SJSA1 (cell line): Measurements from ENCODE around the gene STX5. TPM values are rescaled to one million over a fixed set of nuclear protein-coding genes. Genes with fewer than 3 reads are reported as not detected.
"Not testable (repeated sequence)": the region's sequence is repeated elsewhere in the genome, so short reads cannot be mapped to it uniquely, and the experiment has no call there.

ENCODE experiments used
- DNase-seq, 2 experiments: peaks; one replicate each; pipeline ENCODE4 v3.0.0-alpha.2; 2015 to 2020; ENCODE audit warnings: low spot score in 2 of 2, low read depth in 1 of 2
- H3K27ac ChIP-seq: fragments of 250-450 bp; sonication (Bioruptor Pico); 2 replicates; pipeline ENCODE4 v1.5.1; 2020; ENCODE audit warnings: mild to moderate bottlenecking, moderate library complexity
- H3K27me3 ChIP-seq: fragments of 250-450 bp; sonication (Bioruptor Pico); replicated peaks from 2 replicates; pipeline ENCODE4 v1.5.1; 2020; ENCODE audit warnings: mild to moderate bottlenecking, moderate library complexity
- H3K36me3 ChIP-seq: fragments of 250-450 bp; sonication (Bioruptor Pico); 2 replicates; pipeline ENCODE4 v1.5.1; 2020; ENCODE audit warnings: mild to moderate bottlenecking
- H3K4me1 ChIP-seq: fragments of 250-450 bp; sonication (Bioruptor Pico); replicated peaks from 2 replicates; pipeline ENCODE4 v1.6.1; 2021; ENCODE audit warnings: mild to moderate bottlenecking
- H3K4me3 ChIP-seq: fragments of 250-450 bp; sonication (Bioruptor Pico); 2 replicates; pipeline ENCODE4 v1.5.1; 2020; ENCODE audit warnings: mild to moderate bottlenecking
- H3K9me3 ChIP-seq: fragments of 250-450 bp; sonication (Bioruptor Pico); replicated peaks from 2 replicates; pipeline ENCODE4 v1.5.1; 2020; ENCODE audit warnings: mild to moderate bottlenecking
- total RNA-seq: library from RNA; depleted of rRNA; stranded (reverse); fragments of >200 nt; shearing (Covaris generic); gene quantifications from 2 replicates; pipeline ENCODE4 v1.2.3, GENCODE V29; 2014

STX5 gene
- total RNA-seq, 1 experiment from 2014 or later, result 45.8 TPM

DNA sequence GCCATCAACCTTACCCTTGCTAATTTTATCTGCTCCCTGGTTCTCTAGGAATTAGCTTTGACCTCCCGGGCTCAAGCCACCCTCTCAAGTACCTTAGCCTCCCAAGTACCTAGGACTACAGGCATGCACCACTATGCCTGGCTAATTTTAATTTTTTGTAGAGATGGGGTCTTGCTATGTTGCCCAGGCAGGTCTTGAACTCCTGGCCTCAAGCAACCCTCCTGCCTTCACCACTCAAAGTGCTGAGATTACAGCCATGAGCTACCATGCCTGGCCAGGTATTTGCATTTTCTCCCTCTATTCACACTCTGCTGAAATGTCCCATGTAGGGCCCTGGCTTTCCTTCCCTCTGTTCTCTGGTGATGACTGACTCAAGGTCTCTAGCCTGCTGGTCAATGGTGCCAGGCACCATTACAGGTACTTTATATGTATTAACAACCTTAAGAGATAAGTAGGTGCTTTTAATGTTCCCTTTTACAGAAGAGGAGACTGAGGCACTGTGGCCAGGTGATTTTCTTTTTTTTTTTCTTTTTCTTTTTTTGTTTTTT, 16.0 kb upstream of the STX5 start:
- Histone ChIP-seq H3K4me3 (no peak overlapping the region), H3K27me3 (no peaks in the 10 kb centered on the region), H3K9me3 (no peaks in the 10 kb centered on the region), H3K36me3 (peaks cover 18% of the 10 kb centered on the region), H3K27ac (no peak overlapping the region), H3K4me1 (peaks cover 3% of the 10 kb centered on the region; the same call in 1 of the 2 replicates)
- DNase-seq, result no peak

DNA sequence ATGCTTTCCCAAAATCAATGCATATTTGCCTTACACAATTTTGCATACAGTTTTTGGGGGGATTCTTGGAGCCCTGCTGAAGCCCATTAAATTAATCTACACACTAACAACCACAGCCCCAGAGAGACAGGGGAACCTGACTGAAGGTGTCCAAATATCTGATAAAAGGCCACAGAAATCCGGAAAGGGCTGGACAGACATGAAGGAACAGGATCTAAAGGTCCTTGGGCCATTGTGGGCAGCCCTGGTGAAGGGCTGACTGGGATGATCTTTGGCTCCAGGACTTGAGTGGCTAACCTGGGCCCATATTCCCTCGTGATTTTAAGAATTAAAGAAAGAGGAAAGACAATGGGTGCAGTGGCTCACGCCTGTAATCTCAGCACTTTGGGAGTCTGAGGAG, 14.3 kb upstream of the STX5 start:
- Histone ChIP-seq H3K9me3 (no peaks in the 10 kb centered on the region), H3K27me3 (no peaks in the 10 kb centered on the region; the same call in 1 of the 2 replicates), H3K4me3 (no peak overlapping the region), H3K27ac (no peak overlapping the region), H3K4me1 (peaks cover 8% of the 10 kb centered on the region), H3K36me3 (peaks cover 2% of the 10 kb centered on the region; the same call in 1 of the 2 replicates)
- no peak for DNase-seq

DNA sequence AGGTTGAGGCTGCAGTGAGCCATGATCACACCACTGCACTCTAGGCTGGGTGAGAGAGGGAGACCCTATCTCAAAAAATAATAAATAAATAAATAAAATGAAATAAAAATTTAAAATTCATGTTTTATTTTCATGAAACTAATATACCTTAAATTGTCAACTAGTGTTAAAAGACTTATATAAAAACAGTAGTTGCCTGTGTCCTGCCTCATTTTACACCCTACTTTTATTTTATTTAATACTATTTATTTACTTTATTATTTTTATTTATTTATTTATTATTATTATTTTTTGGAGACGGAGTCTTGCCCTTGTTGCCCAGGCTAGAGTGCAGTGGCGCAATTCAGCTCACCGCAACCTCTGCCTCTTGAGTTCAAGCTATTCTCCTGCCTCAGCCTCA, 12.3 kb upstream of the STX5 start:
- Histone ChIP-seq H3K4me3 (no peak overlapping the region), H3K27me3 (no peaks in the 10 kb centered on the region; the same call in 1 of the 2 replicates), H3K4me1 (peaks cover 13% of the 10 kb centered on the region), H3K36me3 (peaks cover 2% of the 10 kb centered on the region), H3K9me3 (no peaks in the 10 kb centered on the region), H3K27ac (no peak overlapping the region)
- no peak for DNase-seq

DNA sequence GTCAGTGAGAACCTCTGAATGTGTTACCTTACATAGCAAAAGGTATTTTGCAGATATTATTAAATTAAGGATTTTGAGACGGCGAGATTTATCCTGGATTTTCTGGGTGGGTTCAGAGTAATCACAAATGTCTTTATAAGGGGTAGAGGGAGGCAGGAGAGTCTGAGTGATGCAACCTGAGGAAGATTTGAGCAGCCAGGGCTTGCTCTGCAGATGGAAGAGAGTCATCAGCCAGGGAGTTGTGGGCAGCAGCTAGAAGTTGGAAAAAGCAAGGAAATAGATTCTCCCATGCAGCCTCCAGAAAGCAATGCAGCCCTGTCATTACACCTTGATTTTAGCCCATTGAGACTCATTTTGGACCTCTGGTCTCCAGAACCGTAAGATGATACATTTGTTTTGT, 11.6 kb upstream of the STX5 start:
- Histone ChIP-seq H3K4me1 (peaks cover 13% of the 10 kb centered on the region), H3K27ac (no peak overlapping the region), H3K9me3 (no peaks in the 10 kb centered on the region), H3K27me3 (no peaks in the 10 kb centered on the region; the same call in 1 of the 2 replicates), H3K36me3 (peaks cover 5% of the 10 kb centered on the region), H3K4me3 (no peak overlapping the region)
- no peak for DNase-seq

DNA sequence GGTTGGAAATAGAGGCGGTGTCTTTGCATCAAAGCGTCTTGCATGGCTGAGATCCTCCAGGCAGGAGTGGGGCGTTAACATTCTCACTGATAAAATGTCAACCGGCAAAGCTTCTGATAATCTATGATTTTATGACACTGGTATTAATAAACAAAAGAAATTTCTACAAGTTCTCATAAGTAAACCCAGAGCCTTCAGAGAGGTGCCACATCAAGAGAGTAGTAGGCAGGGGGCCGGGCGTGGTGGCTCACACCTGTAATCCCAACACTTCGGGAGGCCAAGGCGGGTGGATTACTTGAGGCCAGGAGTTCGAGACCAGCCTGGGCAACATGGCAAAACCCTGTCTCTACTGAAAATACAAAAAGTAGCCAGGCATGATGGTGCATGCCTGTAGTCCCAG, 11.0 kb upstream of the STX5 start:
- peaks cover 16% of the 10 kb centered on the region for H3K4me1 ChIP-seq
- not testable (repeated sequence) for H3K27me3 ChIP-seq, DNase-seq, H3K27ac ChIP-seq, H3K9me3 ChIP-seq, H3K4me3 ChIP-seq, H3K36me3 ChIP-seq

DNA sequence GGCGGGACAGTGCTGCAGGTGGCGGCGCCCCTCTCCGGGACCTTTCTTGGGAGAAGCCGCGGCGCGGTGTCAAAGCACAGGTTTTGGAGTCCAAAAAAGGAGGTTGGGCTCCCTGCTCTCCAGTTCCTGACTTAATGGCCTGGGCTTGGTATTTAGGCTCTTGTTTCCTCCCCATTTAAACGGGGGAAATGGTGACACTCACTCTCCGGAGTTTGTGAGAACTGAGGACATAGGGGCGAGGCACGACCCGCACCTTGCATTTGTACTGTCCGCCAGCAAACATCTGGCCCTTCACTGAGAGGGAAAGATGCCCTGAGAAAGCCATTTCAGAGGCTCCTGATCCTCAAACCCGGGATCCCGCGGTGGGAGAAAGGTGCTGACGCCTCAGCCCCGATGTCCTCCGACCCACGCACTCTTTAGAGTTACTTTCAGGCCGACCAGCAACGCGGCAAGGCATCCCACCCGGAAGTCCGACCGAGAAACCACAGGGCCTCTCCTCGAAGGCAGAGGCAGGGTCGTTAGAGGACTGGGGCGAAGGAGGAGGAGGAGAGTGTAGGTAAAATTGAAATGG, 10.4 kb upstream of the STX5 start:
- Histone ChIP-seq H3K9me3 (no peaks in the 10 kb centered on the region), H3K27me3 (no peaks in the 10 kb centered on the region; the same call in 1 of the 2 replicates), H3K36me3 (peaks cover 5% of the 10 kb centered on the region), H3K4me3 (peak overlapping the region; percentile 29), H3K4me1 (peaks cover 16% of the 10 kb centered on the region), H3K27ac (peak overlapping the region; percentile 100)
- no peak for DNase-seq

DNA sequence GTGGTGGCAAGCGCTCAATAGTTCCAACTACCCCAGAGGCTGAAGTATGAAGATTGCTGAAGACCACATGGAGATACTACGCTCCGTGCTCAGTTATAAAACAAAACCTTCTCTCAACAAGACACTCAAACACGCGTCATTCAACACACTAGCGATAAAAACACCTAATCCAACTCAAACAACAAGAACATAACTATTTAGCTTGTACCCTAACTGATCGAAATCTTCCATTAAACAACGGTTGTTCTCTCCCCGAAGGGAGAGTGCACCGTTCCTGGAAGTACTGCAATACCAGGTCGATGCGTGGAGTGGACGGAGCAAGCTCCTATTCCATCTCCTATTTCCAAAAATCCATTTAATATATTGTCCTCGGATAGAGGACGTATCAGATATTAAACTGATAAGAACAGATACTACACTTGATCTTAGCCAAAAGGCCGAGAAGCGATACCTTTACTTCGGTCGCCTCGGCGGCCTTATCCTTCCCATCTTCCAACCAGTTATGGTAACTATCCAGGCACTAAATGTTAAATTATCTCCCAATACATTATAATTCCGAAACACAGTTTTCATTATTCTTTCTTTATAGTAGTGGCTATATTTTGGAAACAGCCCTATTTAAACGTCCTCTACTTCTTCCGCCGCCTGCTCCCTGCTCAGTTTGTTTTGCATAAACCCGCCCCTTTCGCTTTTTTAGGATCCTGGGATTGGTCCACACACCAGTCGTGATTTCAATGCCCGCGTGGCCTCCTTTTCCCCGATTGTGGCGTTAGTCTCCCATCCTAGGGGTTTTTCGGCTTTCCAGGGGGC, 9.7 kb upstream of the STX5 start:
- Histone ChIP-seq H3K36me3 (peaks cover 10% of the 10 kb centered on the region), H3K27ac (peak overlapping the region; percentile 100), H3K4me1 (peaks cover 16% of the 10 kb centered on the region), H3K4me3 (peak overlapping the region; percentile 29), H3K9me3 (no peaks in the 10 kb centered on the region), H3K27me3 (no peaks in the 10 kb centered on the region; the same call in 1 of the 2 replicates)
- peak; percentile 97 to 100 for DNase-seq

DNA sequence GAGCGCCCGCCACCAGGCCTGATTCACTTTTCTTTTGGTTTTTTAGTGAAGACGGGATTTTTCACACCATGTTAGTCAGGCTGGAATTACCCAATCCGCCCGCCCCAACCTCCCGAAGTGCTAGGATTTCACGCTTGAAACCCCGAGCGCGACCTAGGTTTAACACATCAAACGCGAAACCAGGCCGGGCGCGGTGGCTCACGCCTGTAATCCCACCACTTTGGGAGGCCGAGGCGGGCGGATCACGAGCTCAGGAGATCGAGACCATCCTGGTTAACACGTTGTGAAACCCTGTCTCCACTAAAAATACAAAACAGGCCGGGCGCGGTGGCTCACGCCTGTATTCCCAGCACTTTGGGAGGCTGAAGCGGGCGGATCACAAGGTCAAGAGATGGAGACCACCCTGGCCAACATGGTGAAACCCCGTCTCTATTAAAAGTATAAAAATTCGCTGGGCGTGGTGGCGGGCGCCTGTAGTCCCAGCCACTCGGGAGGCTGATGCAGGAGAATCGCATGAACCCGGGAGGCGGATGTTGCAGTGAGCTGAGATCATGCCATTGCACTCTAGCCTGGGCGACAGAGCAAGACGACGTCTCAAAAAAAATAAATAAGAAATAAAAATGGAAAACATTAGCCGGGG, 9.0 kb upstream of the STX5 start:
- H3K27me3 ChIP-seq, H3K9me3 ChIP-seq: not testable (repeated sequence)
- Histone ChIP-seq H3K36me3 (peaks cover 18% of the 10 kb centered on the region), H3K4me3 (peak overlapping the region; percentile 72), H3K27ac (peak overlapping the region; percentile 100), H3K4me1 (peaks cover 16% of the 10 kb centered on the region)
- DNase-seq, result peak; percentile 95 to 98

DNA sequence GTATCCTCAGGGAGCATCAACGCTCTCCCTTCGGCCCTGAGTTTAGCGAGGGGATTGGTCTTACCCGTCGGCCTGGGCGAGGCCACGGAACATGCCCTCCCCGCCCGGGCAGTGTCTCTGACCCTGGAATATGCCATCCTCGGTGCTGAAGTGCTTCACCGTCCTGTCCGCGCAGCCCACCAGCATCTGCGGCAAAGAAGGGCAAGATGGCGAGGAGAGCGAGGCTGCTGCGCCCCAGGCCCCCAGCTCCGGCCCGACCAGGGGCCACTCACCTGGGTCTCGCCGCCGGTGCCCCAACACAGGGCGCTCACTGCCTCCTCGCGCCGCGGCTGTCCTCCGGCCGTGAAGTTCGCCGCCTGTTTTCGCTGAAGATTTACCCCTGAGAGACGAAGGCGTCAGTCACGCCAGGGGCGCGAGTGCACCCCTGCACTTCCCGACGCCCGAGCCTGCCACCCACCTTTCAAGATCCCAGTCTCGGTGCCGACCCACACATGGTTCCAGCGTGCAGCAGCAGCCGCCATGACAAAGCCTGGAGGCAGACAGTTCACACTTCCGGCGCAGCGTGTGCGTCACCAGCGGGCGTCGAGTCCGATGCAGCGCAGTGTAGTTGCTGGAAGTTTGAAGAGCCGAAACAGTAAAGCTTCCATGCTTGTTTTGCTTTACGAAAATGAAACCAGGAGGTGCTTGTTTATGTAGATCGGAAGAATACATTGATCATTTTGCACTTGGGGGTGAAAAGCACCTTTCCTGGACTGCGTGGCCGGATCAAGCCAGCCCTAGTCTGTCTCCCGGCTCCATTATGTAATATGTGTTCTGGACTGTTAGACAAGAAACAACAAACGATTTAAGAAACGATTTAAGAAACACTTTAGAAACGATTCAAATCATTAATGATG, 7.4 kb upstream of the STX5 start, which contains the start of gene WDR74:
WDR74 (minus strand) TSS at position 541 of the 896 bp plus-strand sequence; CDS start at position 521, 20 bp downstream.
- no peaks in the 10 kb centered on the region for H3K9me3 ChIP-seq
- H3K4me1 ChIP-seq, result peaks cover 16% of the 10 kb centered on the region
- peak; percentile 91 to 96 for DNase-seq
- peak within 1 kb of the TSS; percentile 100 for H3K27ac ChIP-seq
- H3K36me3 ChIP-seq, result peaks cover 33% of the 10 kb centered on the region
- no peaks in the 10 kb centered on the region; the same call in 1 of the 2 replicates for H3K27me3 ChIP-seq
- H3K4me3 ChIP-seq, result peak within 1 kb of the TSS; percentile 72

DNA sequence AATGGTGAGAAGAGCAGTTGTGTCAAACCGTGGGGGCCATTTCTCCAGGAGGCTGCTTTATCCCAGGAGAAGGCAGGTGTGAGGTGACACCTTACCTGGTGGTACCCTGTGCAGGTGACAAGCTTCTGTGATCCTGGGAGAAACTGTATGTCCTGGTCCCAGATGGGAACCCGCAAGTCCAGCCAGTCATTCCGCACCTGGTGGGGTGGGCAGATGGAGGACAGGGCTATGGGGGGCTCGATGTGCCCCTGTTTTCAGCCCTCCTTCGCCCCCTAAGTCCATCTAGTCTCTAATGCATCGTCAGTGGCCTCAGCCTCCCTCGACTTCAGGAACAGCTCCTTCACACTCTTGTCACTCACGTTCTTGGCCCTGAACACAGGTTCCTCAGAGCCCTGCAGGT, 3.5 kb upstream of the STX5 start:
- Histone ChIP-seq H3K4me1 (peaks cover 15% of the 10 kb centered on the region), H3K36me3 (peaks cover 57% of the 10 kb centered on the region), H3K27ac (no peak overlapping the region), H3K9me3 (no peaks in the 10 kb centered on the region), H3K27me3 (no peaks in the 10 kb centered on the region), H3K4me3 (no peak overlapping the region)
- no peak for DNase-seq

DNA sequence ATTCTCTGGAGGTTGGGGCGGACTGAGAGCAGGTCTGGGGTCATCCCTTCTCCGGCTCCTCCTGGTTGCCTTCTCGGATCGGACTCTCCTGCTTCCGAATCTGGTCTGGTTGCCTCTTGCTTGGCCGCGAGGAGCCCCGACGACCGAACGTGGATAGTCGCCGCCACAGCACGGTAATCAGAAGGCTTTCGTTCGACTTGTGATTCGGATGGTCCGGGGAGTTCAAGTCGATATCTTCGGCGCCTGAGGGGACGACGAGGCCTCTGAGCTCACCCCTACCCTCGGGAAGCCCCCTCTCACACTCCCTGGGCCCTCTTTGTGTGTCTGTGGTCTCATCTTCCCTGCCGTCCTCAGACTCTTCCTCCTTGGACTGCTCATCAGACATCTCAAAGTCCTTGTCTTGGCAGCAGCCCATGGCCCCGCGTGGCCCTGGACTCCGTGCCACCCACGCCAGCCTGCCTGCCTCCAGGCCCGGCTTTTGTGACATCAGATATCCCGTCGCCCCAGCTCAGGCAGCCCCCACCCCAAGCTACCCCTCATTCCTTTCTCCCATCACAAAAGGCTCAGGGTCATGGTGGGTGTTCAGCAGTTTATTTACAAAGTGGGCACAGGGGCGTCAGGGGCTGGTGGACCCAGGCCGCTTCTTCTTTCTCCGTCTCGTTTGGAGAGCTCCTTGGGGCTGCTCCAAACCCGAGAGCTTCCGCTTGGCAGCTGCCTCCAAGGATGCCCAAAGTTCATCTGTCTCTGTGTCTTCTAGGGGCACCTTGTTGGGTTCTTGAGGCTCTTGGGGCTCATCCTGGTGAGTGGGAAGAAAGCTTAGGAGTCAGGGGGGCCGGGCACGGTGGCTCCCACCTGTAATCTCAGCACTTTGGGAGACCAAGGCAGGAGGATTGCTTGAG, 734 bp upstream of the STX5 start, which contains the start of gene TEX54:
TEX54 (minus strand) TSS at position 506 of the 899 bp plus-strand sequence.
- peaks cover 77% of the 10 kb centered on the region for H3K36me3 ChIP-seq
- DNase-seq, result no peak
- no peaks in the 10 kb centered on the region for H3K9me3 ChIP-seq
- H3K4me1 ChIP-seq, result peaks cover 14% of the 10 kb centered on the region
- H3K27ac ChIP-seq, result peak within 1 kb of the TSS; percentile 97
- no peaks in the 10 kb centered on the region for H3K27me3 ChIP-seq
- peak within 1 kb of the TSS; percentile 85 for H3K4me3 ChIP-seq

DNA sequence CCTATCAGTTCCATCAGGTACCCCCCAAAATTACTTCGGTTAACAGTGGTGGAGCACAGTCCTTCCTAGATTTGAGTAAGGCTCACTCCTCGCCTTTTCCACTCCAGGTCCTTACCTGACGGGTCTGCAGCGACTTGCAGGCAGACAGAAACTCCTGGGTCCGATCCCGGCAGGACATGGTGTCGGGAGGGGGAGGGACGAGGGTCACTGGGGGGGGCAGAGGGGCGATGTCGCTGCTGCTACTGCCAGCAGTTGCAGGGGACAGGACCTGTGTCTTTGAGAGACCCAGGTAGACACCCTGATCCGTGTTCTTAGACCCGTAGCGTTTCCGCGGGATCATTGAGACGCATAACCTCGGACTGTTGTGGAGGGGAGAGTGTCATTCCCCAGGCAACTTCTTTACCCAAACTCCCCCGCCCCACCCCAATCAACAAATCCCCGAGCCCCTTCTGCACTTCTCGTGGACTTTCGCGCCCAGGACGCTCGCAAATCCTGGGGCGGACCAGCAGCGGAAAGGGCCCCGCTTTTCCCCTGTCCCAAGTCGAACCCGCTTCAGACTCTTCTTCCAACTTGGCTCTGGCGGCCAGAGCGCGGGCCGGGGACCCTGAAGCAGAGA, 839 bp downstream of the STX5 start:
- DNase-seq, result no peak
- no peaks in the 10 kb centered on the region for H3K9me3 ChIP-seq
- H3K4me3 ChIP-seq, result peak overlapping the region; percentile 85
- H3K27ac ChIP-seq, result peak overlapping the region; percentile 97
- no peaks in the 10 kb centered on the region for H3K27me3 ChIP-seq
- peaks cover 80% of the 10 kb centered on the region for H3K36me3 ChIP-seq
- peaks cover 14% of the 10 kb centered on the region for H3K4me1 ChIP-seq
